GM12865 (cell line): ENCODE measurements around the gene NET1.
"Not testable (repeated sequence)": the region's sequence is repeated elsewhere in the genome, so short reads cannot be mapped to it uniquely, and the experiment has no call there.

Experiments
- DNase-seq: peaks from one replicate; pipeline ENCODE4 v3.0.0; 2010; ENCODE audit warnings: low read depth
- H3K4me3 ChIP-seq: 2 replicates; pipeline ENCODE4 v1.5.1; 2011; ENCODE audit warnings: mild to moderate bottlenecking, low read depth, low read length, control low read depth
- CTCF ChIP-seq: IDR thresholded peaks from 2 replicates; pipeline ENCODE4 v1.5.1; 2011; ENCODE audit warnings: low read length, control low read depth, low read depth, inconsistent platforms; ENCODE audit not compliant: insufficient read depth; ENCODE audit errors: missing control alignments

Gene NET1

DNA sequence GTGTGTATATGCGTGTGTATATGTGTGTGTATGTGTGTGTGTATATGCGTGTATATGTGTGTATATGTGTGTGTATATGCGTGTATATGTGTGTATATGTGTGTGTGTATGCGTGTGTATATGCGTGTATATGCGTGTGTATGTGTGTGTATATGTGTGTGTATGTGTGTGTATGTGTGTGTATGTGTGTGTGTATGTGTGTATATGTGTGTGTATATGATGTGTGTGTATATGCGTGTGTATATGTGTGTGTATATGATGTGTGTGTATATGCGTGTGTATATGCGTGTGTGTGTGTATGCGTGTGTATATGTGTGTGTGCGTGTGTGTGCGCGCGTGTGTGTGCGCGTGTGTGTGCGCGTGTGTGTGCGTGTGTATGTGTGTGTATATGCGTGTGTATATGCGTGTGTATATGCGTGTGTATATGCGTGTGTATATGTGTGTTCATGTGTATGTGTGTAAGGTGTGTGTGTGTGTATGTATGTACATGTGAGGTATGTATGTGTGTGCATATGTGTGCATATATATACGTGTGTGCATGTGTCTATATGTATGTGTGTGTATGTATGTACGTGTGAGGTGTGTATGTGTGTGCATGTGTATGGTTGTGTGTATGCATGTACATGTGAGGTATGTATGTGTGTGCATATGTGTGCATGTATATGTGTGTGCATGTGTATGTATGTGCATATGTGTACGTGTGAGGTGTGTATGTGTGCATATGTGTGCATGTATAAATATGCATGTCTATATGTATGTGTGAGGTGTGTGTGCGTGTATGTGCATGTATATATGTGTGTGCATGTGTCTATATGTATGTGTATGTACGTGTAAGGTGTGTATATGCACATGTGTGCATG is 41.6 kb upstream of the NET1 start:
- DNase-seq = no peak
- TF ChIP-seq CTCF = no peak
- no peak overlapping the region for H3K4me3 ChIP-seq

- DNase-seq = no peak
- TF ChIP-seq CTCF = no peak
- no peak overlapping the region for H3K4me3 ChIP-seq
Measured at GRCh38 chr10:5373307-5373706, 39.0 kb upstream of the NET1 start.

DNA sequence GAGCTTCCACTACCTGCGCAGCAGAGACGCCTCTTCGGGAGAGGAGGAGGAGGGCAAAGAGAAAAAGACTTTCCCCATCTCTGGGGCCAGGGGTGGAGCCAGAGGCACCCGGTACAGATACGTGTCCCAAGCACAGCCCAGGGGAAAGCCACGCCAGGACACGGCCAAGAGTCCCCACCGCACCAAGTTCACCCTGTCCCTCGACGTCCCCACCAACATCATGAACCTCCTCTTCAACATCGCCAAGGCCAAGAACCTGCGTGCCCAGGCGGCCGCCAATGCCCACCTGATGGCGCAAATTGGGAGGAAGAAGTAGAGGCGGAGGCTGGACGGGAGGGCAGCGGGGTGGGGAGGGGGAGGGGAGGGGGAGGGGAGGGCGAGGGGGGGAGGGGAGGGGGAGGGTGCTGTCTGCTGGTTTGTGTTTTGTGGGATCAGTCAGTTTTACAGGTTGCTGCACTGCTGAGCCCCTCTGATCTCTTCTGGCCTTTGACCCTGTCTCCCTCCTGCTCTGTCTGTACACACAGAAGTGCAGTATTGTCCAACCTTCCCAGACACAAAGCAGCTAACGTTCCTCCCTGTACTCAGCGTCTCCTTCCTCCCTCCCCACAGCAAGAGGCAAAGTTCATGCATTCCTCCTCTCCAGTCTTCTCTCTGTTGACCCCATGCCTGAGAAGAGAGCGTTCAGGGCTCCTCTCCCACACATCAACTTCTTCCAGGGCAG is 38.3 kb upstream of the NET1 start:
- TF ChIP-seq CTCF = no peak
- no peak overlapping the region for H3K4me3 ChIP-seq
- DNase-seq = no peak

DNA sequence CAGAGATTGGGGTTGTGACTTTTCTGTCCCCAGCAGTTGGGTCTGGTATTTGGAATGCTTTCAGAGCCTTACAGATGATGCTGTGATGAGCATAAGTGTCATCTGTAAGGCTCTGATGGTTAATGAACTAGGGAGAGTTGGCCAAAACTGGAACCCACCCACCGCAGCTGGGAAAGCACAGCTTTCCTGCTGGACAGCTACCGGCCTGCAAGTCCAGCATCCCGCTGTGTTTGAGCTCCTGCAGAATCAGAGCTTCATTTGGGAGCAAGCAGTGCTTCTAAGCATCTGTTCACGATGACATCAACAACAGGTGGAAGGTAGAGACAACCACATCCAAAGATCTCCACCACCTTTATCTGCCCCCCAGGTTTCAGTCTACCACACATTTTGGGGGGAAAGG is 35.9 kb upstream of the NET1 start:
- no peak overlapping the region for H3K4me3 ChIP-seq
- TF ChIP-seq CTCF = no peak
- no peak for DNase-seq

GRCh38 chr10:5379202-5379601 is 33.2 kb upstream of the NET1 start:
- DNase-seq = not testable (repeated sequence)

DNA sequence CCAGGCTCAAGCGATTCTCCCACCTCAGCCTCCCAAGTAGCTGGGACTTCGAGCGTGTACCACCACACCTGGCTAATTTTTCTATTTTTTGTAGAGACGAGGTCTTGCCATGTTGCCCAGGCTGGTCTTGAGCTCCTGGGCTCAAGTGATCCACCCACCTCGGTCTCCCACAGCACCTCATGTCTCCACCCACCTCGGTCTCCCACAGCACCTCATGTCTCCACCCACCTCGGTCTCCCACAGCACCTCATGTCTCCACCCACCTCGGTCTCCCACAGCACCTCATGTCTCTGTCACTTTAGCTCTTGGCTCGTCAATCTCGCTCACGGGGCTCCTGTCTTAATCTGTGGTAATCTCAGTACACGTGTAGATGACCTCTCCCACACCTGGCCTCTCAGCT is 32.0 kb upstream of the NET1 start:
- not testable (repeated sequence) for H3K4me3 ChIP-seq, DNase-seq

More at GRCh38 chr10:5379202-5379601, 33.2 kb upstream of the NET1 start:
- H3K4me3 ChIP-seq = not testable (repeated sequence)

DNA sequence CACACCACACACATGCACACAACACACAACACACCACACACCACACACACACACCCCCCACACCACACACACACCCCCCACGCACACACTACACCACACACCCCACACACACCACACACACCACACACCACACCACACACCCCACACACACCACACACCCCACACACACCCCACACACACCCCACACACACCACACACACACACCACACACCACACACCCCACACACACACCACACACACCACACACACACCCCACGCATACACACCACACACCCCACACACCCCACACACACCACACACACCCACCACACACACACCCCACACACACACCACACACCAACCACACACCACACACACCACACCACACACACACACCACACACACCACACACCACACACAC is 31.2 kb upstream of the NET1 start:
- DNase-seq = no peak
- H3K4me3 ChIP-seq = no peak overlapping the region
- TF ChIP-seq CTCF = no peak

DNA sequence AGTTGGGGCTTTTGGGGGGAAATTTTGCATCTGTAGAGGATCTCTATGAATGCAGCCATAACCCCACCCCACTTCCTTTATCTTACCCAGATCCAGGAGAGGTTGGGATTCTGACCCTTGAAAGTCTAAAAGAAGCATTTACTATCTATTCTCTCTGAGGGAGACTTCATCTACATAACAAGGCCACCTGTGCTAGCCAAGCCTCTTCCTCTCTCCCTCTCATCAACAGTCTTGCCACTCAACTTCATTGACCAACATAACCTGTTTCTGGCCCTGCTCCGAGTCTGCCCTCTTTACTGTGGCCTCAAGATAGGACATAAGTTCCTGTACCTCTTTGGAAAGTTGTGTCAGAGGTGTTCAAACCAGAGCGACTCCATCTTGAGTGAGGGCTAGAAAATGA is 27.1 kb upstream of the NET1 start:
- no peak for DNase-seq
- no peak overlapping the region for H3K4me3 ChIP-seq
- TF ChIP-seq CTCF = no peak
